ENCODE data around the gene PRDM16. TPM values are rescaled to one million over a fixed set of nuclear protein-coding genes. Genes with fewer than 3 reads are reported as not detected.

Gene PRDM16
- total RNA-seq, 1 donor from 2014 or later = 21.4 TPM

GRCh38 chr1:3060127-3060526 is 8.9 kb upstream of the PRDM16 start:
- Mint-ChIP-seq H3K4me3 (ENCODE audit: unreplicated experiment) (no peak overlapping the region), H3K9me3 (ENCODE audit: unreplicated experiment) (no peaks in the 10 kb centered on the region), H3K27me3 (ENCODE audit: unreplicated experiment) (peaks cover 12% of the 10 kb centered on the region), H3K27ac (ENCODE audit: unreplicated experiment) (no peak overlapping the region), H3K36me3 (ENCODE audit: low read depth, unreplicated experiment) (no peaks in the 10 kb centered on the region), H3K4me1 (ENCODE audit: unreplicated experiment) (peaks cover 2% of the 10 kb centered on the region)
- TF ChIP-seq CTCF (IDR thresholded peaks at IDR 0.05; ENCODE audit: unreplicated experiment) = no peak
- DNase-seq (ENCODE audit: low spot score) = no peak

- no peak for DNase-seq (ENCODE audit: low spot score)
- H3K36me3 Mint-ChIP-seq (ENCODE audit: low read depth, unreplicated experiment) = no peaks in the 10 kb centered on the region
- peaks cover 2% of the 10 kb centered on the region for H3K4me1 Mint-ChIP-seq (ENCODE audit: unreplicated experiment)
- no peaks in the 10 kb centered on the region for H3K9me3 Mint-ChIP-seq (ENCODE audit: unreplicated experiment)
- H3K27ac Mint-ChIP-seq (ENCODE audit: unreplicated experiment) = no peak overlapping the region
- H3K4me3 Mint-ChIP-seq (ENCODE audit: unreplicated experiment) = no peak overlapping the region
- H3K27me3 Mint-ChIP-seq (ENCODE audit: unreplicated experiment) = peaks cover 10% of the 10 kb centered on the region
- TF ChIP-seq CTCF (IDR thresholded peaks at IDR 0.05; ENCODE audit: unreplicated experiment) = no peak
Measured at GRCh38 chr1:3060601-3061551, 8.1 kb upstream of the PRDM16 start.

GRCh38 chr1:3061566-3061965 is 7.4 kb upstream of the PRDM16 start:
- peaks cover 2% of the 10 kb centered on the region for H3K4me1 Mint-ChIP-seq (ENCODE audit: unreplicated experiment)
- no peaks in the 10 kb centered on the region for H3K36me3 Mint-ChIP-seq (ENCODE audit: low read depth, unreplicated experiment)
- H3K27ac Mint-ChIP-seq (ENCODE audit: unreplicated experiment) = no peak overlapping the region
- no peaks in the 10 kb centered on the region for H3K9me3 Mint-ChIP-seq (ENCODE audit: unreplicated experiment)
- no peak for DNase-seq (ENCODE audit: low spot score)
- H3K27me3 Mint-ChIP-seq (ENCODE audit: unreplicated experiment) = peaks cover 8% of the 10 kb centered on the region
- no peak overlapping the region for H3K4me3 Mint-ChIP-seq (ENCODE audit: unreplicated experiment)
- no peak for TF ChIP-seq CTCF (IDR thresholded peaks at IDR 0.05; ENCODE audit: unreplicated experiment)

GRCh38 chr1:3061981-3062615 is 6.9 kb upstream of the PRDM16 start:
- H3K27ac Mint-ChIP-seq (ENCODE audit: unreplicated experiment) = no peak overlapping the region
- peaks cover 2% of the 10 kb centered on the region for H3K4me1 Mint-ChIP-seq (ENCODE audit: unreplicated experiment)
- no peak for TF ChIP-seq CTCF (IDR thresholded peaks at IDR 0.05; ENCODE audit: unreplicated experiment)
- H3K4me3 Mint-ChIP-seq (ENCODE audit: unreplicated experiment) = no peak overlapping the region
- H3K9me3 Mint-ChIP-seq (ENCODE audit: unreplicated experiment) = no peaks in the 10 kb centered on the region
- H3K27me3 Mint-ChIP-seq (ENCODE audit: unreplicated experiment) = peaks cover 10% of the 10 kb centered on the region
- no peaks in the 10 kb centered on the region for H3K36me3 Mint-ChIP-seq (ENCODE audit: low read depth, unreplicated experiment)
- DNase-seq (ENCODE audit: low spot score) = no peak
